IPS-NIHi11 (cell line): ENCODE measurements around the gene SMIM29.
A peak's percentile ranks its signal among the peaks of the same experiment; 100 is the strongest.

Experiments used
- DNase-seq: peaks from one replicate; pipeline ENCODE4 v3.0.0; 2012; ENCODE audit warnings: mixed read lengths, low spot score

SMIM29 gene

GRCh38 chr6:34240329-34241248 is 8.2 kb downstream of the SMIM29 start:
- no peak for DNase-seq

GRCh38 chr6:34239893-34240292 is 8.9 kb downstream of the SMIM29 start:
- DNase-seq, result no peak

- DNase-seq, result no peak
These were observed 9.3 kb downstream of the SMIM29 start for GRCh38 chr6:34239500-34239825.

- no peak for DNase-seq
These were observed 10.0 kb downstream of the SMIM29 start for GRCh38 chr6:34238585-34239499.

- DNase-seq, result peak; percentile 59
These were observed 10.9 kb downstream of the SMIM29 start for GRCh38 chr6:34237722-34238584.

GRCh38 chr6:34237316-34237721 is 11.5 kb downstream of the SMIM29 start:
- DNase-seq, result peak; percentile 54

- DNase-seq, result peak; percentile 85
These were observed 12.1 kb downstream of the SMIM29 start, which contains the start of gene HMGA1 for GRCh38 chr6:34236443-34237315. TSS of gene HMGA1 (plus strand) at chr6:34236873. CDS start at chr6:34240781, 3,908 bp downstream.

GRCh38 chr6:34236131-34236442 is 12.7 kb downstream of the SMIM29 start:
- no peak for DNase-seq

GRCh38 chr6:34235307-34236130 is 13.3 kb downstream of the SMIM29 start:
- no peak for DNase-seq

GRCh38 chr6:34234667-34235306 is 14.0 kb downstream of the SMIM29 start:
- DNase-seq, result peak; percentile 87

GRCh38 chr6:34233867-34234266 is 14.9 kb downstream of the SMIM29 start:
- no peak for DNase-seq

- DNase-seq, result no peak
These were observed 15.9 kb downstream of the SMIM29 start for GRCh38 chr6:34232901-34233300.

- no peak for DNase-seq
These were observed 17.1 kb downstream of the SMIM29 start for GRCh38 chr6:34231566-34232336.

- no peak for DNase-seq
These were observed 18.0 kb downstream of the SMIM29 start for GRCh38 chr6:34230653-34231371.

GRCh38 chr6:34229877-34230276 is 18.9 kb downstream of the SMIM29 start:
- DNase-seq, result no peak

GRCh38 chr6:34227761-34228421 is 20.9 kb downstream of the SMIM29 start:
- no peak for DNase-seq

- no peak for DNase-seq
These were observed 21.8 kb downstream of the SMIM29 start for GRCh38 chr6:34226731-34227586.
